HepG2 (cell line): ENCODE results near the gene ARPC1A.

Experiments used
- TF ChIP-seq, protein P1 (sequence below): sonication (generic); formaldehyde crosslinking; IDR thresholded peaks from 2 replicates; pipeline ENCODE4 v1.5.1; 2020; ENCODE audit warnings: mild to moderate bottlenecking, moderate library complexity, missing genetic modification reagents
- TF ChIP-seq, protein P2 (sequence below), 2 experiments: fragments of 450-650 bp in 1 of 2; sonication (generic) in 1 of 2; formaldehyde crosslinking in 1 of 2; IDR thresholded peaks; 2 replicates each; pipeline versions ENCODE4 v1.6.1 to v1.8.0; 2016 to 2022; ENCODE audit warnings: antibody characterized with exemption in 1 of 2, mild to moderate bottlenecking in 1 of 2, missing genetic modification reagents in 1 of 2

DNA sequence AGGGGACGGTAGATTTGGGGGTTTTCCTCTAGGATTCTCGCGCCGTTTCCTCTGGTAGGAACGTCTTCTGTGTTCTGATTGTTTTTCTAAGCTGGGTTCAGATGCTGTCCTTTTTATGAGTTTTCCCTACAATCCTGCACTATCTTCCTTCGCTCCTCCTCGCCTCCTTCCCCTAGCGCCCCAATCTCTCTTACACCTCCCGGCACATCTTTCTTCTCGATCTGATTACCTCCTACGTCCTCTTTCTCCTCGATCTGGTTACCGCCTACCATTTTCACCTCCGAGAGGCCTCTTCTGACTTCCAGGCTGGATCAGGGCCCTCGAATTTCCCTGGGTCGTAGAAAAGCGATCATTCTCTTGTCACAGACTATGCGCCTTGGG, 83.5 kb downstream of the ARPC1A start:
- TF ChIP-seq, protein P1, sequence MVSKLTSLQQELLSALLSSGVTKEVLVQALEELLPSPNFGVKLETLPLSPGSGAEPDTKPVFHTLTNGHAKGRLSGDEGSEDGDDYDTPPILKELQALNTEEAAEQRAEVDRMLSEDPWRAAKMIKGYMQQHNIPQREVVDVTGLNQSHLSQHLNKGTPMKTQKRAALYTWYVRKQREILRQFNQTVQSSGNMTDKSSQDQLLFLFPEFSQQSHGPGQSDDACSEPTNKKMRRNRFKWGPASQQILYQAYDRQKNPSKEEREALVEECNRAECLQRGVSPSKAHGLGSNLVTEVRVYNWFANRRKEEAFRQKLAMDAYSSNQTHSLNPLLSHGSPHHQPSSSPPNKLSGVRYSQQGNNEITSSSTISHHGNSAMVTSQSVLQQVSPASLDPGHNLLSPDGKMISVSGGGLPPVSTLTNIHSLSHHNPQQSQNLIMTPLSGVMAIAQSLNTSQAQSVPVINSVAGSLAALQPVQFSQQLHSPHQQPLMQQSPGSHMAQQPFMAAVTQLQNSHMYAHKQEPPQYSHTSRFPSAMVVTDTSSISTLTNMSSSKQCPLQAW (CRISPR knock-in tag): no peak
- TF ChIP-seq, protein P2, sequence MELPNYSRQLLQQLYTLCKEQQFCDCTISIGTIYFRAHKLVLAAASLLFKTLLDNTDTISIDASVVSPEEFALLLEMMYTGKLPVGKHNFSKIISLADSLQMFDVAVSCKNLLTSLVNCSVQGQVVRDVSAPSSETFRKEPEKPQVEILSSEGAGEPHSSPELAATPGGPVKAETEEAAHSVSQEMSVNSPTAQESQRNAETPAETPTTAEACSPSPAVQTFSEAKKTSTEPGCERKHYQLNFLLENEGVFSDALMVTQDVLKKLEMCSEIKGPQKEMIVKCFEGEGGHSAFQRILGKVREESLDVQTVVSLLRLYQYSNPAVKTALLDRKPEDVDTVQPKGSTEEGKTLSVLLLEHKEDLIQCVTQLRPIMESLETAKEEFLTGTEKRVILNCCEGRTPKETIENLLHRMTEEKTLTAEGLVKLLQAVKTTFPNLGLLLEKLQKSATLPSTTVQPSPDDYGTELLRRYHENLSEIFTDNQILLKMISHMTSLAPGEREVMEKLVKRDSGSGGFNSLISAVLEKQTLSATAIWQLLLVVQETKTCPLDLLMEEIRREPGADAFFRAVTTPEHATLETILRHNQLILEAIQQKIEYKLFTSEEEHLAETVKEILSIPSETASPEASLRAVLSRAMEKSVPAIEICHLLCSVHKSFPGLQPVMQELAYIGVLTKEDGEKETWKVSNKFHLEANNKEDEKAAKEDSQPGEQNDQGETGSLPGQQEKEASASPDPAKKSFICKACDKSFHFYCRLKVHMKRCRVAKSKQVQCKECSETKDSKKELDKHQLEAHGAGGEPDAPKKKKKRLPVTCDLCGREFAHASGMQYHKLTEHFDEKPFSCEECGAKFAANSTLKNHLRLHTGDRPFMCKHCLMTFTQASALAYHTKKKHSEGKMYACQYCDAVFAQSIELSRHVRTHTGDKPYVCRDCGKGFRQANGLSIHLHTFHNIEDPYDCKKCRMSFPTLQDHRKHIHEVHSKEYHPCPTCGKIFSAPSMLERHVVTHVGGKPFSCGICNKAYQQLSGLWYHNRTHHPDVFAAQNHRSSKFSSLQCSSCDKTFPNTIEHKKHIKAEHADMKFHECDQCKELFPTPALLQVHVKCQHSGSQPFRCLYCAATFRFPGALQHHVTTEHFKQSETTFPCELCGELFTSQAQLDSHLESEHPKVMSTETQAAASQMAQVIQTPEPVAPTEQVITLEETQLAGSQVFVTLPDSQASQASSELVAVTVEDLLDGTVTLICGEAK (IDR thresholded peaks at IDR 0.05): no peak
- TF ChIP-seq, protein P2 (CRISPR knock-in tag; IDR thresholded peaks at IDR 0.05): no peak
